NCI-H345 treated with DMSO at 0.1 percent for 48 hours (cell line): ENCODE data around the gene PRR20E.
"Not testable (repeated sequence)": the region's sequence is repeated elsewhere in the genome, so short reads cannot be mapped to it uniquely, and the experiment has no call there.

Experiments used
- DNase-seq: peaks from one replicate; lab custom pipeline; 2025; ENCODE audit not compliant: unreplicated experiment; lab: John Stamatoyannopoulos, UW

PRR20E gene

DNA sequence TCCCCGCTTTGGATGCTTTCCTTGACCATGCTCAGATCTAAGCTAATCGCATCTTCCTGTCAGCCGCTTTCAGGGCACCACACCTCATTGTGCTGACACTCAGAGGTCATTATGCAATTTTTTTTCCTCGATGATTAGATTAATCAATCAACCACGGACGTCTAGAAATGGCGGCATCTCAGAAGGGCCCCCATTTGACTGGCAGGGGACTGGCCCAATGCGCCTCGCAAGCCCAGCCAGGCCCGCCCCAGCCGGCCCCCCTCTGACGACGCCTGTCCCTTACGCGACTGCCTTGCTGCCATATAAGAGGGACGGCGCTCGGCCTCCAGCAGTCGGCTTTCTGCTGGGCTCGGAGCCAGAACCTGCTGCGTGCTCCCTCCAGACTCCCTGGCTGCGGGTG, at the start of gene PRR20E:
PRR20E (plus strand) TSS at position 301 of the 400 bp plus-strand sequence. CDS start 387 bp downstream, outside the sequence.
- DNase-seq: not testable (repeated sequence)

DNA sequence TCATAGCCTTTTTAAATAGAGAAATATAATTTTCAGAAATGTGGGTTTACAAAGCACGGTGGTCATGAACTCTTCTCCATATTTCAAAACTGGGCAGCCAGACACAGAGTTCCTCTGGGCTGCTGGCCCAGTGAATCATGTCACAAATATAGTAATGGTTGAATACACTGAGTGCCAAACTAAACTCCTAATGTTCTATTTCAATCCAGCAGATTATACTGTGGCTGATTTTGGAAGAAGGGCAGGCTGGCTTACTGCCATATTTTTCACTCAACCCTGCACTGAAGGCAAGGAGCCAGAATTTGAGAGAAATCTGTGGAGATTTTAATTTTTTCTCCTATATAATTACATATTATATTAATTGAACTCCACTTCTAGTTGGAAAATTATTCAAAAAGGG, 43.3 kb upstream of the PRR20E start:
- no peak for DNase-seq

- DNase-seq: no peak
Measured at GRCh38 chr13:57128909-57129308, 38.1 kb upstream of the PRR20E start.

- no peak for DNase-seq
Measured at GRCh38 chr13:57136093-57136492, 30.9 kb upstream of the PRR20E start.

DNA sequence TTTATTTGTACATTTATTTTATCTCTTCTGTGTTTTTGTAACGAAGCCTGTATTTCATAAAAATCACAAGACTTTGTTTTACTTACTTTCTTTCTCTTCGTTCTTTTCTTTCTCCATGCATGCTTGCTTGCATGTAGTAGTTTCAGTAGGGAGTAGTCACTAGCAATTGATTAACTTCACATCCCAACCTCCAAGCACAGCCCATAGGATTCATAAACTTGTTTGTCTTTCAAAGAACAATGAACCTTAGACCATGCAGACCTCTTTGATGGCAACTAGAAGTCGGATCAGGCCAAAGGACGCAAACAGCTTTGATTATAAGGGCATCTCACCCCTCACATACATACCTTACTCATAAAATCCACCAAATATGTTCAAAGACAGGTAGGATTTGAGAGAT, 29.4 kb upstream of the PRR20E start:
- no peak for DNase-seq

GRCh38 chr13:57138988-57139387, 28.0 kb upstream of the PRR20E start:
- no peak for DNase-seq

GRCh38 chr13:57139781-57140180, 27.2 kb upstream of the PRR20E start:
- not testable (repeated sequence) for DNase-seq

DNA sequence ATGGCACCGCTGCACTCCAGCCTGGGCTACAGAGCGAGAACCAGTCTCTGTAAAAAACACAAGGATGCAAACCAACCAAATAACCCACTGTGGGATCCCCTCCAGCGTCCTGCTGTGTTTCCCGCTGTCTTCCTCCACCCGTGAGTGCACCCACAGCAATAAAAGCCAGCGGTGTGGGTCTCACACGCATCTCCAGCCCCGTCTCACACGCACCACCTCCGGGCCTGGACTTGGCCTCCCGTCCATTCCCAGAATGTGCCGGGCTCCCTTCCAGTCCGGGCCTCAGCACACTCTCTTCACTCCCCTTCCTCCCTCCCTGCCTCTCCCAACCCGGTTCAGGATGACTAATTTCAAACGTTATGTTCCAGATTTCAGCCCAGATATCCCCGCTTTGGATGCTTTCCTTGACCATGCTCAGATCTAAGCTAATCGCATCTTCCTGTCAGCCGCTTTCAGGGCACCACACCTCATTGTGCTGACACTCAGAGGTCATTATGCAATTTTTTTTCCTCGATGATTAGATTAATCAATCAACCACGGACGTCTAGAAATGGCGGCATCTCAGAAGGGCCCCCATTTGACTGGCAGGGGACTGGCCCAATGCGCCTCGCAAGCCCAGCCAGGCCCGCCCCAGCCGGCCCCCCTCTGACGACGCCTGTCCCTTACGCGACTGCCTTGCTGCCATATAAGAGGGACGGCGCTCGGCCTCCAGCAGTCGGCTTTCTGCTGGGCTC, 26.6 kb upstream of the PRR20E start, which contains the start of gene PRR20A:
PRR20A (plus strand) TSS at position 684 of the 734 bp plus-strand sequence. CDS start 387 bp downstream, outside the sequence.
- not testable (repeated sequence) for DNase-seq

GRCh38 chr13:57147188-57147587, 19.8 kb upstream of the PRR20E start, which contains the start of gene PRR20B:
Gene PRR20B (plus strand): TSS chr13:57147488. CDS start chr13:57147875, 387 bp downstream.
- not testable (repeated sequence) for DNase-seq

GRCh38 chr13:57148106-57148505, 18.9 kb upstream of the PRR20E start:
- DNase-seq: not testable (repeated sequence)

- DNase-seq: not testable (repeated sequence)
Measured at GRCh38 chr13:57153761-57154160, 13.2 kb upstream of the PRR20E start, which contains the start of gene PRR20C. Gene PRR20C (plus strand): TSS chr13:57154061. CDS start chr13:57154448, 387 bp downstream.

DNA sequence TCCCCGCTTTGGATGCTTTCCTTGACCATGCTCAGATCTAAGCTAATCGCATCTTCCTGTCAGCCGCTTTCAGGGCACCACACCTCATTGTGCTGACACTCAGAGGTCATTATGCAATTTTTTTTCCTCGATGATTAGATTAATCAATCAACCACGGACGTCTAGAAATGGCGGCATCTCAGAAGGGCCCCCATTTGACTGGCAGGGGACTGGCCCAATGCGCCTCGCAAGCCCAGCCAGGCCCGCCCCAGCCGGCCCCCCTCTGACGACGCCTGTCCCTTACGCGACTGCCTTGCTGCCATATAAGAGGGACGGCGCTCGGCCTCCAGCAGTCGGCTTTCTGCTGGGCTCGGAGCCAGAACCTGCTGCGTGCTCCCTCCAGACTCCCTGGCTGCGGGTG, 6.7 kb upstream of the PRR20E start, which contains the start of gene PRR20D:
PRR20D (plus strand) TSS at position 301 of the 400 bp plus-strand sequence. CDS start 387 bp downstream, outside the sequence.
- not testable (repeated sequence) for DNase-seq

DNA sequence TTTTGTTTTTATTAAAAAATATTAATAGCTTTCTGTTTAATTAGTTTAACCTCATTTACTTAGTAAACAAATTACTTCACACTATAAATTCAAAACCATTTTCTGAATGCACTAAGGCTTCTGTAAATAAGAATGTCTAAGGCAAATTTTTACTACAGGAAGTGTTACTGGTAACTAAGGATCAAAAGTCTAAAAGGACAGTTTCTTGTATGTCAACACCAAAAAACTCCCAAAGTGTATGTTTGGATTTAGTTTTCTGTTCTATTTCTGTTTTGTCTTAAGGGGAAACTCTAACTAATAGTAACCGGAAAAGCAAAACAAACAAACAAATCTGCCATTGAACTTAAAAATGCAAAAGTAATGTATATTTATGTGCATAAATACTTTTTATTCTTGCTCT, 24.7 kb downstream of the PRR20E start:
- no peak for DNase-seq

DNA sequence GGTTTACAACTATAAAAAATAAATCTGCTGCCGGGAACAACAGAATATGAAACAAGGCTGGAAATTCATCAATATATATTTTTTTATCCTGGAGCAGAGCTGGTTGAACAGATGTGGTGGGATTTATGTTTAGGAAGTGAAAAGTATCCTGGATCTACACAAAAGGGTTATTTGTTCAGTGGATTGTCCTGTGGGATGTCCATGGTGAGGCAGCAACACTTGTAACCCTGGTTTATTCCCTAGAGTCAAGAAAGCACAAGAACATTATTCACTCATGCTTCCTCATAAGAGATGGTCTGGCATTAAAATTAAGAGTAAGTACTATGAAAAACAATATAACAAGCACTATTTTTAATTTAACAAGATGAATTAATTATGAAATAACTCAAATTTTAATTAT, 46.0 kb downstream of the PRR20E start:
- DNase-seq: no peak
